Mesothelial cell of epicardium (in vitro differentiated cells): ENCODE results near the gene TNS1. TPM values are rescaled to one million over a fixed set of nuclear protein-coding genes. Genes with fewer than 3 reads are reported as not detected.

Experiments
- DNase-seq, 2 experiments: peaks; one replicate each; pipeline ENCODE4 v3.0.0; 2021; ENCODE audit warnings: low spot score in 2 of 2; ENCODE audit not compliant: unreplicated experiment in 2 of 2
- H3K27ac Mint-ChIP-seq: 2 replicates; pipeline ENCODE4 v1.8.0; 2021; ENCODE audit warnings: mixed read lengths
- H3K27me3 Mint-ChIP-seq: 2 replicates; pipeline ENCODE4 v1.8.0; 2021; ENCODE audit warnings: low read depth, mixed read lengths
- H3K36me3 Mint-ChIP-seq: 2 replicates; pipeline ENCODE4 v1.8.0; 2021; ENCODE audit warnings: mixed read lengths
- H3K4me1 Mint-ChIP-seq: 2 replicates; pipeline ENCODE4 v1.8.0; 2021; ENCODE audit warnings: mixed read lengths
- H3K4me3 Mint-ChIP-seq: 2 replicates; pipeline ENCODE4 v1.8.0; 2021; ENCODE audit warnings: mild to moderate bottlenecking, moderate library complexity, mixed read lengths
- H3K9me3 Mint-ChIP-seq: 2 replicates; pipeline ENCODE4 v1.8.0; 2021; ENCODE audit warnings: mixed read lengths
- CTCF ChIP-seq: fragments of 200-600 bp; sonication (generic); IDR thresholded peaks from one replicate; pipeline ENCODE4 v1.5.0; 2021; ENCODE audit warnings: antibody characterized with exemption; ENCODE audit not compliant: unreplicated experiment
- total RNA-seq: library from RNA; stranded (reverse); gene quantifications from 3 replicates; pipeline ENCODE4 v1.2.1, GENCODE V29; 2021

Gene TNS1
- total RNA-seq, 1 donor from 2014 or later = 130 TPM

GRCh38 chr2:217828336-217828735 is 174.5 kb downstream of the TNS1 start:
- Mint-ChIP-seq H3K4me3 (no peak overlapping the region), H3K27me3 (no peaks in the 10 kb centered on the region), H3K36me3 (peaks cover 16% of the 10 kb centered on the region), H3K4me1 (no peaks in the 10 kb centered on the region), H3K27ac (no peak overlapping the region), H3K9me3 (no peaks in the 10 kb centered on the region)
- no peak for DNase-seq
- TF ChIP-seq CTCF = no peak

GRCh38 chr2:217827430-217828201 is 175.2 kb downstream of the TNS1 start:
- Mint-ChIP-seq H3K27me3 (no peaks in the 10 kb centered on the region), H3K4me3 (no peak overlapping the region), H3K36me3 (peaks cover 16% of the 10 kb centered on the region), H3K4me1 (no peaks in the 10 kb centered on the region), H3K27ac (no peak overlapping the region), H3K9me3 (no peaks in the 10 kb centered on the region)
- DNase-seq = no peak
- TF ChIP-seq CTCF = no peak

- TF ChIP-seq CTCF = no peak
- H3K27ac Mint-ChIP-seq = no peak overlapping the region
- no peak for DNase-seq
- H3K9me3 Mint-ChIP-seq = no peaks in the 10 kb centered on the region
- H3K27me3 Mint-ChIP-seq = no peaks in the 10 kb centered on the region
- no peaks in the 10 kb centered on the region for H3K4me1 Mint-ChIP-seq
- peaks cover 16% of the 10 kb centered on the region for H3K36me3 Mint-ChIP-seq
- no peak overlapping the region for H3K4me3 Mint-ChIP-seq
Observed at GRCh38 chr2:217826991-217827390, 175.8 kb downstream of the TNS1 start.

GRCh38 chr2:217826520-217826919 is 176.3 kb downstream of the TNS1 start:
- H3K4me3 Mint-ChIP-seq = no peak overlapping the region
- no peak for TF ChIP-seq CTCF
- H3K27me3 Mint-ChIP-seq = no peaks in the 10 kb centered on the region
- no peak for DNase-seq
- peaks cover 16% of the 10 kb centered on the region for H3K36me3 Mint-ChIP-seq
- H3K9me3 Mint-ChIP-seq = no peaks in the 10 kb centered on the region
- H3K27ac Mint-ChIP-seq = no peak overlapping the region
- no peaks in the 10 kb centered on the region for H3K4me1 Mint-ChIP-seq

- H3K9me3 Mint-ChIP-seq = no peaks in the 10 kb centered on the region
- peaks cover 14% of the 10 kb centered on the region for H3K36me3 Mint-ChIP-seq
- no peaks in the 10 kb centered on the region for H3K4me1 Mint-ChIP-seq
- no peak for TF ChIP-seq CTCF
- H3K4me3 Mint-ChIP-seq = no peak overlapping the region
- no peak for DNase-seq
- H3K27me3 Mint-ChIP-seq = no peaks in the 10 kb centered on the region
- H3K27ac Mint-ChIP-seq = no peak overlapping the region
Observed at GRCh38 chr2:217825469-217826235, 177.1 kb downstream of the TNS1 start.
